Measurements from ENCODE around the gene RBM12. TPM values are rescaled to one million over a fixed set of nuclear protein-coding genes. Genes with fewer than 3 reads are reported as not detected.

RBM12 gene
- total RNA-seq, 2 experiments from 2014 or later, result 161 to 169 TPM

GRCh38 chr20:35651958-35652357, 12.7 kb downstream of the RBM12 start:
- H3K36me3 Mint-ChIP-seq, result peaks cover 41% of the 10 kb centered on the region
- H3K27me3 Mint-ChIP-seq, result no peaks in the 10 kb centered on the region
- H3K27ac Mint-ChIP-seq, result no peak overlapping the region
- H3K9me3 Mint-ChIP-seq, result no peaks in the 10 kb centered on the region
- no peak overlapping the region for H3K4me3 Mint-ChIP-seq
- DNase-seq, result no peak
- H3K4me1 Mint-ChIP-seq, result peaks cover 45% of the 10 kb centered on the region

- H3K9me3 Mint-ChIP-seq, result no peaks in the 10 kb centered on the region
- H3K27ac Mint-ChIP-seq, result no peak overlapping the region
- no peaks in the 10 kb centered on the region for H3K27me3 Mint-ChIP-seq
- peaks cover 46% of the 10 kb centered on the region for H3K4me1 Mint-ChIP-seq
- H3K4me3 Mint-ChIP-seq, result no peak overlapping the region
- H3K36me3 Mint-ChIP-seq, result peaks cover 40% of the 10 kb centered on the region
- DNase-seq, result no peak
Measured at GRCh38 chr20:35650632-35651031, 14.1 kb downstream of the RBM12 start.

DNA sequence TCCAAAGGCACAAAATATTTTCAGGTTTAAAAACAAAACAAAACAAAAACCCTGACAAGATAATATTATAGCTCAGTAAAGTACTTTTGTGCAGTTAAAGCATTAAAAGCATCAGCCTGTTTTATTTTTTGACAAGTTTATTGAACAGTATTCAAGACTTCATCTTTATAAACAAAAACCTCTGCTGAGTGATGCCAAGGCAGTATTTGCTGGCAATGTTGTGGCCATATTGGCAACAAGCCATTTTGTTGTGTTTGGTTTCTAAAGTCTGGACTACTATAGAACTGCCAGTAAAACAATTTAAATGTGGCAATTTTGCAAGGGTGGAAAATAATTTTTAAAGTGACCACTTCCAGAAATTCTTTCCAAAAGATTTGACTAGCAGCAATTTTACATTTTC, 15.9 kb downstream of the RBM12 start:
- no peak overlapping the region for H3K27ac Mint-ChIP-seq
- H3K4me1 Mint-ChIP-seq, result peaks cover 61% of the 10 kb centered on the region
- no peak for DNase-seq
- no peak overlapping the region for H3K4me3 Mint-ChIP-seq
- H3K36me3 Mint-ChIP-seq, result peaks cover 43% of the 10 kb centered on the region
- no peaks in the 10 kb centered on the region for H3K9me3 Mint-ChIP-seq
- H3K27me3 Mint-ChIP-seq, result no peaks in the 10 kb centered on the region

DNA sequence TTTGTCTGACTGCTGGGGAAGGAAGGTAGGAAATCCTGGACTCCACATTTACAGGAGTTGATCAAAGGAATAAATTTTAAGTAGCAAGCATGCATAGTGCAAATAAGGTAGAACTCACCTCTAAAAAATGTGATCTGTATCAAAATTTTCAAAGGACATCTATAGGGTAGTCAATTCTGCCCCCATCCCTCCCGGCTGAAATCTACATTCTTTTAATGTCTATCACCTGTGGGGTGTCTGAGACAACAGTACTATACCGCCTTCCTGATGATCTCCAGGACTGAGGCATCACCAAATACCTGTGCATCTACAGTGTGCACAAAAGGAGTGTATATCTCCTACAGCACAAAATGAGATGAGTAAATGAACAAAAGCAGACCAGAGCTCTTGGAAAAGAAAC, 19.9 kb downstream of the RBM12 start:
- Mint-ChIP-seq H3K4me1 (peaks cover 76% of the 10 kb centered on the region), H3K9me3 (no peaks in the 10 kb centered on the region), H3K27ac (peak overlapping the region; percentile 54), H3K27me3 (no peaks in the 10 kb centered on the region), H3K36me3 (peaks cover 50% of the 10 kb centered on the region), H3K4me3 (no peak overlapping the region)
- no peak for DNase-seq

DNA sequence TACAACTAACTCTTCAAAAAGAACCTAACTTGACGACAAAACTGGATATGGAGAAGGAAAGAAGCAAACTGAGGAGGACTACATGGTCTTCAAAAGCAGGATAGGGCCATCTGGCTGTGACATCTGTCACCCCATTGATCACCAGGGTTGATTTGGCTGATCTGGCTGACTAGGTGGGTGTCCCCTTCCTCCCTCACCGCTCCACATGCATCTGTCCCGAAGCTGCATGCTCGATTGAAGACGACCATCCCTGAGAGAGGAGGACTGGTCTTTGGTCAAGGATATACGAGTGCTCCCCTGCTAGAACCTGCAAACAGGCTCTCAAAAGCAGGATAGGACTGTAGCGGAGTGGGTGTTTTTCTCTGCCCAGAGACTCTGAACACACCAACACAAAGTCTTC, 21.7 kb downstream of the RBM12 start:
- Mint-ChIP-seq H3K36me3 (peaks cover 33% of the 10 kb centered on the region), H3K9me3 (no peaks in the 10 kb centered on the region), H3K4me1 (peaks cover 69% of the 10 kb centered on the region), H3K27me3 (no peaks in the 10 kb centered on the region), H3K27ac (peak overlapping the region; percentile 62), H3K4me3 (no peak overlapping the region)
- DNase-seq, result no peak

DNA sequence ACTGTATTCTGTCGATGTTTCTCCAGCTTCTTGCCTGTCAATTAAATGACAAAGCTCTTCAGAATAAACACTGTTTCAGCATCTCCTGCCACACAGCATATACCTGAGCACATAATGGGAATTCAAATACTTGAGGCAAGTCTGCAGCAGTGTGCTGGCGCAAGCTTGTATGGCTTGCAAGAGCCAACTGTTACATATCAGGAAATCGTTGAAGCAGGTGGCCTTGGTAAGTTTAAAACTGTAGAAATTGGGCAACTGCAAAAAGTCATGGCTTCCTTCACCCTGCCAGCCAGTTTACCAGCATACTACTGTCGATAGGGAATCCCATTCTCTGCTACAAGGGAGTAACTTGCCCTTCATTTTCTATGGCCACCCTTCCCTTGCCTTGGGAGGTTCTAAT, 23.0 kb downstream of the RBM12 start:
- Mint-ChIP-seq H3K9me3 (no peaks in the 10 kb centered on the region), H3K4me1 (peaks cover 65% of the 10 kb centered on the region), H3K27me3 (no peaks in the 10 kb centered on the region), H3K36me3 (peaks cover 26% of the 10 kb centered on the region), H3K4me3 (no peak overlapping the region), H3K27ac (peak overlapping the region; percentile 22)
- no peak for DNase-seq

GRCh38 chr20:35640724-35641123, 24.0 kb downstream of the RBM12 start:
- H3K4me1 Mint-ChIP-seq, result peaks cover 65% of the 10 kb centered on the region
- no peak overlapping the region for H3K4me3 Mint-ChIP-seq
- H3K36me3 Mint-ChIP-seq, result peaks cover 20% of the 10 kb centered on the region
- H3K27me3 Mint-ChIP-seq, result no peaks in the 10 kb centered on the region
- no peaks in the 10 kb centered on the region for H3K9me3 Mint-ChIP-seq
- no peak for DNase-seq
- peak overlapping the region; percentile 6 for H3K27ac Mint-ChIP-seq

- Mint-ChIP-seq H3K27me3 (no peaks in the 10 kb centered on the region), H3K27ac (no peak overlapping the region), H3K36me3 (peaks cover 19% of the 10 kb centered on the region), H3K4me1 (peaks cover 54% of the 10 kb centered on the region), H3K4me3 (no peak overlapping the region), H3K9me3 (no peaks in the 10 kb centered on the region)
- DNase-seq, result no peak
Measured at GRCh38 chr20:35638751-35639150, 25.9 kb downstream of the RBM12 start.

DNA sequence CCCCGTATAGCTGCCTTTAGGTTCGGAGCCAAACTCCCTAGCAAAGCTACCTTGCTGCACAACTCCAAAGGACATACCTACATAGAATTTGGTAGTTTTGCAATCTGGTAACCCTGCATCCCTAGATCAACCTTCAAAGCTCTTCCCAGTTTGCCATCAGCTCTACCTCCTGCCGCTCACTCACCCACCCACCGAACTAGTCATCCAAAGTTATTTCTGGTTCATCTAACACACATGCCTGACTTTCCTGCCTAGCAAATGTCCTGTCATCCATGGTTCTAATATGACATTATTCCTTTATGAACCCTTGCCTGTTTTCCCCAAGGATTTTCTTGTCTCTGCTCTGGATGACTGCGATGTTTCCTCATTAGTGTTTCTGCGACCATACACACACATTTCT, 27.4 kb downstream of the RBM12 start:
- Mint-ChIP-seq H3K9me3 (no peaks in the 10 kb centered on the region), H3K27ac (no peak overlapping the region), H3K36me3 (peaks cover 6% of the 10 kb centered on the region), H3K27me3 (no peaks in the 10 kb centered on the region), H3K4me3 (no peak overlapping the region), H3K4me1 (peaks cover 40% of the 10 kb centered on the region)
- DNase-seq, result no peak

- Mint-ChIP-seq H3K4me1 (peaks cover 30% of the 10 kb centered on the region), H3K27ac (no peak overlapping the region), H3K4me3 (no peak overlapping the region), H3K27me3 (no peaks in the 10 kb centered on the region), H3K9me3 (no peaks in the 10 kb centered on the region), H3K36me3 (peaks cover 4% of the 10 kb centered on the region)
- no peak for DNase-seq
Measured at GRCh38 chr20:35636095-35636494, 28.6 kb downstream of the RBM12 start.

GRCh38 chr20:35635652-35636051, 29.0 kb downstream of the RBM12 start:
- Mint-ChIP-seq H3K36me3 (peaks cover 4% of the 10 kb centered on the region), H3K27ac (peak overlapping the region; percentile 17), H3K27me3 (no peaks in the 10 kb centered on the region), H3K4me3 (no peak overlapping the region), H3K9me3 (no peaks in the 10 kb centered on the region), H3K4me1 (peaks cover 25% of the 10 kb centered on the region)
- no peak for DNase-seq

- peaks cover 4% of the 10 kb centered on the region for H3K36me3 Mint-ChIP-seq
- no peak overlapping the region for H3K27ac Mint-ChIP-seq
Measured at GRCh38 chr20:35632539-35633115, 32.1 kb downstream of the RBM12 start.

GRCh38 chr20:35630636-35631035, 34.1 kb downstream of the RBM12 start:
- Mint-ChIP-seq H3K27me3 (no peaks in the 10 kb centered on the region), H3K4me3 (no peak overlapping the region), H3K36me3 (peaks cover 13% of the 10 kb centered on the region), H3K4me1 (peaks cover 5% of the 10 kb centered on the region), H3K9me3 (no peaks in the 10 kb centered on the region), H3K27ac (no peak overlapping the region)
- no peak for DNase-seq

More at GRCh38 chr20:35632539-35633115, 32.1 kb downstream of the RBM12 start:
- H3K27me3 Mint-ChIP-seq, result no peaks in the 10 kb centered on the region
- no peak overlapping the region for H3K4me3 Mint-ChIP-seq
- DNase-seq, result no peak
- peaks cover 10% of the 10 kb centered on the region for H3K4me1 Mint-ChIP-seq
- H3K9me3 Mint-ChIP-seq, result no peaks in the 10 kb centered on the region

- H3K36me3 Mint-ChIP-seq, result peaks cover 20% of the 10 kb centered on the region
- H3K4me1 Mint-ChIP-seq, result no peaks in the 10 kb centered on the region
- DNase-seq, result no peak
- no peak overlapping the region for H3K27ac Mint-ChIP-seq
- H3K27me3 Mint-ChIP-seq, result no peaks in the 10 kb centered on the region
- H3K9me3 Mint-ChIP-seq, result no peaks in the 10 kb centered on the region
- H3K4me3 Mint-ChIP-seq, result no peak overlapping the region
Measured at GRCh38 chr20:35629427-35630145, 35.1 kb downstream of the RBM12 start.

DNA sequence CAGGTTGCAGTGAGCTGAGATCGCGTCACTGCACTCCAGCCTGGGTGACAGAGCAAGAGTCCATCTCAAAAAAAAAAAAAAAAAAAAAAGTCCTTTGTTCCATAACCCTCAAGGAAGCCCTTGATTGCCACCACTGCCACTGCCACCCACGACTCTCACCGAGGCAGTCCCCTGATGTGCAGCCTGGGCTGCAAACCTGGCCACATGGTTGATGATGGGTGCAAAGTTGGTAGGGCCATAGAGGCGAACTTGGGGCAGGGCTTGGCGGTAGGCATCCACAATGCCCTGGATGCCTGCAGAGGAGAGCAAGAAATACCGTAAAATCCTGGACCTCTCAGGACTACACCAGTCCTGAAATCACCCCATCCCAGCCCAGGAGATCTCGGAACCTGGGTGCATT, 37.6 kb downstream of the RBM12 start:
- Mint-ChIP-seq H3K27me3 (no peaks in the 10 kb centered on the region), H3K27ac (no peak overlapping the region), H3K4me1 (no peaks in the 10 kb centered on the region), H3K36me3 (peaks cover 20% of the 10 kb centered on the region), H3K4me3 (no peak overlapping the region), H3K9me3 (no peaks in the 10 kb centered on the region)
- DNase-seq, result no peak

GRCh38 chr20:35626386-35627001, 38.2 kb downstream of the RBM12 start:
- no peak for DNase-seq
- H3K4me3 Mint-ChIP-seq, result no peak overlapping the region
- peaks cover 21% of the 10 kb centered on the region for H3K36me3 Mint-ChIP-seq
- no peak overlapping the region for H3K27ac Mint-ChIP-seq
- no peaks in the 10 kb centered on the region for H3K9me3 Mint-ChIP-seq
- no peaks in the 10 kb centered on the region for H3K27me3 Mint-ChIP-seq
- H3K4me1 Mint-ChIP-seq, result peaks cover 1% of the 10 kb centered on the region

Data from activated naive CD8-positive, alpha-beta T cell treated with anti-CD3 and anti-CD28 coated beads for 36 hours (primary cell).